ENCODE results near the gene MPC1L.

The MPC1L gene

GRCh38 chrX:40653535-40653934 is 30.3 kb downstream of the MPC1L start:
- ATAC-seq: no peak
- H3K27ac Mint-ChIP-seq: no peak overlapping the region

GRCh38 chrX:40660381-40660780 is 37.2 kb downstream of the MPC1L start:
- no peak overlapping the region for H3K27ac Mint-ChIP-seq
- H3K4me1 Mint-ChIP-seq: peaks cover 15% of the 10 kb centered on the region
- DNase-seq (ENCODE audit: low spot score in 2 of 2) (no peak), ATAC-seq (no peak)
- peaks cover 83% of the 10 kb centered on the region for H3K36me3 Mint-ChIP-seq
- H3K9me3 Mint-ChIP-seq: no peaks in the 10 kb centered on the region
- no peak overlapping the region for H3K4me3 Mint-ChIP-seq

More at GRCh38 chrX:40653535-40653934, 30.3 kb downstream of the MPC1L start:
- Mint-ChIP-seq H3K4me1 (no peaks in the 10 kb centered on the region), H3K9me3 (no peaks in the 10 kb centered on the region), H3K4me3 (no peak overlapping the region), H3K36me3 (peaks cover 39% of the 10 kb centered on the region)
- DNase-seq (ENCODE audit: low spot score in 2 of 2): no peak

GRCh38 chrX:40661489-40661888 is 38.3 kb downstream of the MPC1L start:
- no peak for ATAC-seq

GRCh38 chrX:40663078-40663740 is 40.0 kb downstream of the MPC1L start:
- H3K9me3 Mint-ChIP-seq: no peaks in the 10 kb centered on the region
- peaks cover 94% of the 10 kb centered on the region for H3K36me3 Mint-ChIP-seq
- H3K4me1 Mint-ChIP-seq: peaks cover 15% of the 10 kb centered on the region
- H3K4me3 Mint-ChIP-seq: no peak overlapping the region
- peak overlapping the region; percentile 72 for H3K27ac Mint-ChIP-seq
- ATAC-seq: peak; percentile 63
- no peak for DNase-seq (ENCODE audit: low spot score in 2 of 2)

More at GRCh38 chrX:40661489-40661888, 38.3 kb downstream of the MPC1L start:
- no peak for DNase-seq (ENCODE audit: low spot score in 2 of 2)
- H3K27ac Mint-ChIP-seq: no peak overlapping the region
- H3K36me3 Mint-ChIP-seq: peaks cover 89% of the 10 kb centered on the region
- no peak overlapping the region for H3K4me3 Mint-ChIP-seq
- H3K4me1 Mint-ChIP-seq: peaks cover 15% of the 10 kb centered on the region
- no peaks in the 10 kb centered on the region for H3K9me3 Mint-ChIP-seq

GRCh38 chrX:40663880-40664630 is 40.8 kb downstream of the MPC1L start:
- H3K36me3 Mint-ChIP-seq: peaks cover 94% of the 10 kb centered on the region
- no peaks in the 10 kb centered on the region for H3K9me3 Mint-ChIP-seq
- peak overlapping the region; percentile 72 for H3K27ac Mint-ChIP-seq
- peaks cover 15% of the 10 kb centered on the region for H3K4me1 Mint-ChIP-seq
- no peak overlapping the region for H3K4me3 Mint-ChIP-seq
- ATAC-seq (no peak), DNase-seq (ENCODE audit: low spot score in 2 of 2) (no peak)

GRCh38 chrX:40671126-40671525 is 47.9 kb downstream of the MPC1L start:
- Mint-ChIP-seq H3K9me3 (no peaks in the 10 kb centered on the region), H3K36me3 (peaks cover 87% of the 10 kb centered on the region)

More at GRCh38 chrX:40671126-40671525, 47.9 kb downstream of the MPC1L start:
- no peak for DNase-seq (ENCODE audit: low spot score in 2 of 2)
- ATAC-seq: no peak
- Mint-ChIP-seq H3K27ac (no peak overlapping the region), H3K4me3 (no peak overlapping the region), H3K4me1 (no peaks in the 10 kb centered on the region)
